OCI-LY3 (cell line): Measurements from ENCODE around the gene CD248.

Experiments used
- H2AFZ ChIP-seq: fragments of 200-600, 300-600 bp; shearing (Covaris generic); 2 replicates; pipeline ENCODE4 v1.6.0; 2014; ENCODE audit warnings: antibody characterized with exemption, low read depth, low read length
- H3K27ac ChIP-seq: fragments of 200-600, 300-600 bp; sonication (generic); 2 replicates; pipeline ENCODE4 v1.5.1; 2014; ENCODE audit warnings: mild to moderate bottlenecking, low read length, moderate library complexity, mixed read lengths
- H3K27me3 ChIP-seq: fragments of 200-600, 300-600 bp; sonication (generic); 2 replicates; pipeline ENCODE4 v1.6.1; 2014; ENCODE audit warnings: low read depth, low read length, mixed read lengths
- H3K36me3 ChIP-seq: fragments of 200-600, 300-600 bp; sonication (generic); replicated peaks from 2 replicates; pipeline ENCODE3; 2014; ENCODE audit warnings: low read depth, low read length, mixed read lengths
- H3K4me1 ChIP-seq: fragments of 300-600, 200-600 bp; sonication (generic); 2 replicates; pipeline ENCODE4 v1.6.1; 2014; ENCODE audit warnings: low read length, mixed read lengths
- H3K4me2 ChIP-seq: fragments of 200-600, 300-600 bp; sonication (generic); 2 replicates; pipeline ENCODE4 v1.6.1; 2014; ENCODE audit warnings: low read length, mixed read lengths
- H3K4me3 ChIP-seq: fragments of 300-600, 200-600 bp; sonication (generic); 2 replicates; pipeline ENCODE4 v1.5.1; 2014; ENCODE audit warnings: antibody characterized with exemption, mild to moderate bottlenecking, low read length, moderate library complexity
- H3K79me2 ChIP-seq: fragments of 300-600, 200-600 bp; shearing (Covaris generic); 2 replicates; pipeline ENCODE4 v1.6.1; 2014; ENCODE audit warnings: mild to moderate bottlenecking, low read length, mixed read lengths
- H3K9ac ChIP-seq: fragments of 300-600, 200-600 bp; shearing (Covaris generic); 2 replicates; pipeline ENCODE4 v1.6.0; 2014; ENCODE audit warnings: mild to moderate bottlenecking, low read length, moderate library complexity
- H3K9me3 ChIP-seq: fragments of 200-600, 300-600 bp; shearing (Covaris generic); 2 replicates; pipeline ENCODE4 v1.6.1; 2014; ENCODE audit warnings: low read length, mixed read lengths; ENCODE audit not compliant: insufficient read depth
- H4K20me1 ChIP-seq: fragments of 200-600, 300-600 bp; sonication (generic); 2 replicates; pipeline ENCODE4 v1.6.1; 2016; ENCODE audit warnings: low read length, mixed read lengths; ENCODE audit not compliant: insufficient read depth
- EZH2phosphoT487 ChIP-seq: fragments of 200-600 bp; shearing (Covaris generic); IDR thresholded peaks from 2 replicates; pipeline ENCODE4 v1.6.1; 2018; ENCODE audit warnings: antibody characterized with exemption, mixed run types, low read depth
- TF ChIP-seq, protein P1 (sequence below): fragments of 200-600, 300-600 bp; sonication (generic); IDR thresholded peaks from 2 replicates; pipeline ENCODE4 v1.5.1; 2014; ENCODE audit warnings: antibody characterized with exemption, low read length, low read depth

CD248 gene

DNA sequence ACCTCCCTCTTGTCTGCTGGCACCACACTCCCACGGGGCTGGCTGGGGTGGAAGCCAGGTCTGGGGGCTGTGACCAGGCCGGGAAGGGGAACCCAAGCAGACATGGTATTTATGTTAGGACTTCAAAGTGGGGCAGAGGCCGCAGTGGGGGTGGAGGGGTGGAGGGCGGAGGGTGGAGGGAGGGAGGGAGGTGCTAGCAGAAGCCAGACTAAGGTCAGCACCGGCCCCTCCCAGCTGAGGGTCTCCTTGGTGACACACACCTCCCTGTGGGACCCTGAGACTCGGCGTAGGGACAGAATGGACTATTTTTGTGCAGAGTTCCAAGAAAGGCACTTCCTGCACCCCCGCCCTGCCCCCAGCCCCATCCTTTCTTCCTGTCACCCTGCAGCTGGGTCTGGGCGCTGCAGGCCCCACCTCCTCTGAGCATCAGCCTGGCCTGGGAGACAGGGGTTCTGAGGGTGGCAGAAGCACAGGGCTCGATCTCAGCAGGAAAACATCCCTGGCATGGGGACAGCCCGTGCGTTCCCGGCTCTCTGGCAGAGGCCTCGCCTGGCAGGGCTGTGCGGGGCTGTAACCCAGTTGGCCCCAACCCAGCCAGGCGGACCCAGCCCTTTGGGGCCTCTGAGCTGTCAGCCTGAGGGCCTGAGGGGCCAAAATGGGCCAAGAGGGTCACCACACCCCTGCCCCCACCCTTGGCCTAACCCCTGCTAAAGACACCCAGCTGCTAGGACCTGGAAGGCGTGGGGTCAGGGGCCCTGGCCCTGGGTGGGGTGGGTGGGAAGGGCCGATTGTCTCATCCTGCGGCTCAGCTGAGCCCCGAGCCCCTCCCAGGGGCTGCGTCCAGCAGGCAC lies 9.6 kb upstream of the CD248 start:
- no peak overlapping the region for H3K9ac ChIP-seq
- H3K4me2 ChIP-seq = no peak overlapping the region
- H3K79me2 ChIP-seq = no peaks in the 10 kb centered on the region
- peaks cover 21% of the 10 kb centered on the region for H3K4me1 ChIP-seq
- H3K27ac ChIP-seq = no peak overlapping the region
- H4K20me1 ChIP-seq = no peaks in the 10 kb centered on the region
- no peaks in the 10 kb centered on the region for H3K27me3 ChIP-seq
- 0 out of 2 replicates have a peak overlapping the region, but pooled peaks have one; percentile 8 for H2AFZ ChIP-seq
- no peaks in the 10 kb centered on the region for H3K36me3 ChIP-seq
- H3K9me3 ChIP-seq = no peaks in the 10 kb centered on the region
- H3K4me3 ChIP-seq = no peak overlapping the region
- TF ChIP-seq, protein P1, sequence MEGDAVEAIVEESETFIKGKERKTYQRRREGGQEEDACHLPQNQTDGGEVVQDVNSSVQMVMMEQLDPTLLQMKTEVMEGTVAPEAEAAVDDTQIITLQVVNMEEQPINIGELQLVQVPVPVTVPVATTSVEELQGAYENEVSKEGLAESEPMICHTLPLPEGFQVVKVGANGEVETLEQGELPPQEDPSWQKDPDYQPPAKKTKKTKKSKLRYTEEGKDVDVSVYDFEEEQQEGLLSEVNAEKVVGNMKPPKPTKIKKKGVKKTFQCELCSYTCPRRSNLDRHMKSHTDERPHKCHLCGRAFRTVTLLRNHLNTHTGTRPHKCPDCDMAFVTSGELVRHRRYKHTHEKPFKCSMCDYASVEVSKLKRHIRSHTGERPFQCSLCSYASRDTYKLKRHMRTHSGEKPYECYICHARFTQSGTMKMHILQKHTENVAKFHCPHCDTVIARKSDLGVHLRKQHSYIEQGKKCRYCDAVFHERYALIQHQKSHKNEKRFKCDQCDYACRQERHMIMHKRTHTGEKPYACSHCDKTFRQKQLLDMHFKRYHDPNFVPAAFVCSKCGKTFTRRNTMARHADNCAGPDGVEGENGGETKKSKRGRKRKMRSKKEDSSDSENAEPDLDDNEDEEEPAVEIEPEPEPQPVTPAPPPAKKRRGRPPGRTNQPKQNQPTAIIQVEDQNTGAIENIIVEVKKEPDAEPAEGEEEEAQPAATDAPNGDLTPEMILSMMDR = no peak
- no peak for TF ChIP-seq EZH2phosphoT487

DNA sequence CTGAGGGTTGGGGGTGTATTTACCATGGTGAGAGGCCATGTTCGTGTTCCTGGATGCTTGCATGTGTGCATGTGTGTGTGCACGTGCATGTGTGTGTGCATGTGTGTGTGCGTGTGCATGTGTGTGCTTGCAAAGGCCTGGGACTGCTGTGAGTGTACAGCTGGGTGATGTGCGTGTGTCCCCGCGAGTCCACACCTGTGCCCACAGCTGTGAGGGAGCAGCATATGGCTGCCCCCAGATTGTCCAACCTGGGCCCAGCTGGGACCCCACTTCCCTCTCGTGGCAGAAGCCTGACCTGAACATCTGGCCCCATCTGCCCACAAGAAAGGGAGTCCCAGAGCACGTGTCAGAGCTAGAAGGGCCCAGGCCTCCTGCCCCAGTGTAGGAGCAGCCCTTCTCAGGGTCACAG lies 8.4 kb upstream of the CD248 start:
- Histone ChIP-seq H3K4me2 (no peak overlapping the region), H3K4me1 (peaks cover 21% of the 10 kb centered on the region)

DNA sequence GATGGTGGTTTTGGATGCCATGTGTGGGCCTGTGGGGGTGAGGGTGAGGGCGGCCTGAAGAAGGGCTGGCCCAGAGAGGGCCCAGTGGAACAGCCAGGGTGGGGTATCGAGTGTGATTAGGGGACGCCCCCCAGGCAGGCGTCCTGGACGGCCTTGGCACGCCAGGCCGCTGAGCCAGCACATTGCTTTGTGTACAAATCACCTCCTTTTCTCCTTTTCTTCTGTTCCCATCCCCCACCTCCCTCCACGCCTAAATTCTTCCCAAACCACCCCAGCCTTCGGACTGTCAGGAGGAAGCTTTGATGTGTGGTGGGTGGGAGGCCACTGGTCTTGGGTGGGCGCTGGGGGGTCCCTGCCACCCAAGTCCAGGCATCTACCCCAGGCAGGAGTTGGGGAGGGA lies 7.8 kb upstream of the CD248 start:
- H3K4me1 ChIP-seq = peaks cover 21% of the 10 kb centered on the region
- TF ChIP-seq, protein P1 = no peak
- no peak for TF ChIP-seq EZH2phosphoT487

More for the DNA sequence above, 8.4 kb upstream of the CD248 start:
- H3K4me3 ChIP-seq = no peak overlapping the region
- no peaks in the 10 kb centered on the region for H3K36me3 ChIP-seq
- TF ChIP-seq, protein P1 = no peak
- TF ChIP-seq EZH2phosphoT487 = no peak
- no peaks in the 10 kb centered on the region for H3K79me2 ChIP-seq
- no peak overlapping the region for H3K9ac ChIP-seq
- no peaks in the 10 kb centered on the region for H3K27me3 ChIP-seq
- no peak overlapping the region for H3K27ac ChIP-seq
- H3K9me3 ChIP-seq = no peaks in the 10 kb centered on the region
- no peaks in the 10 kb centered on the region for H4K20me1 ChIP-seq
- no peak overlapping the region for H2AFZ ChIP-seq

DNA sequence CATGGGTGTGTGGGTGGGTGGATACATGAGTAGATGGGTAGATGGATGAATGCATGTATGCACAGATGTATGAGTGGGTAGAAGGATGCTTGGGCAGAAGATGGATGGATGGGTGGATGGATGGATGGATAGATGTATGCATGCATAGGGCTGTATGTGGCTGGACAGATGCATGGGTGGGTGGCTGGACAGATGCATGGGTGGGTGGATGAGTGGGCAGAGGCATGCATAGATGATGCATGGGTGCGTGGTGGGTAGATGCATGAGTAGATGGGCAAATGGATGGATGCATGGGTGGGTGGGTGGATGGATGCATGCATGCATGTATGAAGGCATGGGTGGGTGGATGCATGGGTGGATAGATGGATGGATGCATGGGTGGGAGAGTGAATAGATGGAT lies 6.8 kb upstream of the CD248 start:
- Histone ChIP-seq H4K20me1 (no peaks in the 10 kb centered on the region), H3K79me2 (no peaks in the 10 kb centered on the region), H3K27ac (no peak overlapping the region), H3K9me3 (no peaks in the 10 kb centered on the region), H2AFZ (no peak overlapping the region), H3K4me2 (no peak overlapping the region), H3K36me3 (no peaks in the 10 kb centered on the region), H3K4me3 (no peak overlapping the region), H3K4me1 (peaks cover 23% of the 10 kb centered on the region), H3K27me3 (no peaks in the 10 kb centered on the region), H3K9ac (no peak overlapping the region)
- TF ChIP-seq, protein P1 = no peak
- no peak for TF ChIP-seq EZH2phosphoT487

More for the DNA sequence above, 7.8 kb upstream of the CD248 start:
- Histone ChIP-seq H3K4me3 (no peak overlapping the region), H2AFZ (no peak overlapping the region), H3K27me3 (no peaks in the 10 kb centered on the region), H3K79me2 (no peaks in the 10 kb centered on the region), H3K9ac (no peak overlapping the region), H3K9me3 (no peaks in the 10 kb centered on the region), H3K27ac (no peak overlapping the region; the same call in 1 of the 2 replicates), H3K4me2 (no peak overlapping the region), H3K36me3 (no peaks in the 10 kb centered on the region), H4K20me1 (no peaks in the 10 kb centered on the region)
